Activated naive CD8-positive, alpha-beta T cell treated with anti-CD3 and anti-CD28 coated beads, Interleukin-2, amount 50 U/mL, for 16 hours (primary cell): ENCODE data around the gene KRTAP5-9.
"Not testable (repeated sequence)": the region's sequence is repeated elsewhere in the genome, so short reads cannot be mapped to it uniquely, and the experiment has no call there.

Experiments used
- DNase-seq: peaks from one replicate; pipeline ENCODE4 v3.0.0-alpha.2; 2020; ENCODE audit warnings: low read depth, low spot score

KRTAP5-9 gene

GRCh38 chr11:71582969-71583368 is 34.7 kb downstream of the KRTAP5-9 start:
- DNase-seq, result not testable (repeated sequence)

GRCh38 chr11:71585673-71586072 is 37.5 kb downstream of the KRTAP5-9 start:
- DNase-seq, result not testable (repeated sequence)

GRCh38 chr11:71588314-71588713 is 40.1 kb downstream of the KRTAP5-9 start:
- DNase-seq, result not testable (repeated sequence)

GRCh38 chr11:71588822-71589545 is 40.8 kb downstream of the KRTAP5-9 start:
- DNase-seq, result peak; percentile 11

GRCh38 chr11:71589546-71589920 is 41.3 kb downstream of the KRTAP5-9 start:
- not testable (repeated sequence) for DNase-seq
